BJ (cell line): ENCODE results near the gene CITED2. TPM values are rescaled to one million over a fixed set of nuclear protein-coding genes. Genes with fewer than 3 reads are reported as not detected.
A peak's percentile ranks its signal among the peaks of the same experiment; 100 is the strongest.

Experiments
- CTCF ChIA-PET: fragments of 350-600 bp; formaldehyde crosslinking; extraction: SDS; loops from one replicate; lab custom pipeline; 2021; ENCODE audit warnings: antibody characterized with exemption, inconsistent platforms; lab: Yijun Ruan, JAX
- POLR2A ChIA-PET: fragments of 300-600 bp; sonication (Branson Sonifier 250); formaldehyde crosslinking; extraction: SDS; loops from one replicate; lab custom pipeline; 2021; ENCODE audit warnings: antibody characterized with exemption; lab: Charles Lee
- DNase-seq: peaks from one replicate; pipeline ENCODE4 v3.0.0-alpha.2; 2011; ENCODE audit warnings: low read depth
- H3K27me3 ChIP-seq: 2 replicates; pipeline ENCODE4 v1.6.0; 2011; ENCODE audit warnings: low read length; ENCODE audit not compliant: control insufficient read depth, insufficient read depth
- H3K36me3 ChIP-seq: 2 replicates; pipeline ENCODE4 v1.5.1; 2011; ENCODE audit warnings: low read length; ENCODE audit not compliant: control insufficient read depth, insufficient read depth
- H3K4me3 ChIP-seq: 2 replicates; pipeline ENCODE4 v1.5.1; 2011; ENCODE audit warnings: low read depth, mild to moderate bottlenecking, control low read depth, low read length
- polyA minus RNA-seq: library from RNA; depleted of rRNA, polyadenylated mRNA; stranded (reverse); fragments of >200 nt; gene quantifications from 2 replicates; pipeline ENCODE4 v1.2.3, GENCODE V29; 2011; rRNA and poly(A)+ RNA removed
- polyA plus RNA-seq: library from polyadenylated mRNA; depleted of rRNA; stranded (reverse); fragments of >200 nt; gene quantifications from 2 replicates; pipeline ENCODE4 v1.2.3, GENCODE V29; 2011; rRNA removed
- TF ChIP-seq, protein P1 (sequence below): IDR thresholded peaks from 2 replicates; pipeline ENCODE4 v1.5.1; 2011; ENCODE audit warnings: low read depth, mild to moderate bottlenecking, control low read depth, inconsistent platforms, low read length, moderate library complexity; ENCODE audit not compliant: insufficient read depth

Gene CITED2
- polyA plus RNA-seq (497 and 707 TPM in 2 replicates), polyA minus RNA-seq (263 and 386 TPM in 2 replicates)

GRCh38 chr6:139374357-139375225 is at the start of gene CITED2:
TSS of gene CITED2 (minus strand) at chr6:139374648. CDS start at chr6:139373944, 704 bp downstream.
- TF ChIP-seq, protein P1, sequence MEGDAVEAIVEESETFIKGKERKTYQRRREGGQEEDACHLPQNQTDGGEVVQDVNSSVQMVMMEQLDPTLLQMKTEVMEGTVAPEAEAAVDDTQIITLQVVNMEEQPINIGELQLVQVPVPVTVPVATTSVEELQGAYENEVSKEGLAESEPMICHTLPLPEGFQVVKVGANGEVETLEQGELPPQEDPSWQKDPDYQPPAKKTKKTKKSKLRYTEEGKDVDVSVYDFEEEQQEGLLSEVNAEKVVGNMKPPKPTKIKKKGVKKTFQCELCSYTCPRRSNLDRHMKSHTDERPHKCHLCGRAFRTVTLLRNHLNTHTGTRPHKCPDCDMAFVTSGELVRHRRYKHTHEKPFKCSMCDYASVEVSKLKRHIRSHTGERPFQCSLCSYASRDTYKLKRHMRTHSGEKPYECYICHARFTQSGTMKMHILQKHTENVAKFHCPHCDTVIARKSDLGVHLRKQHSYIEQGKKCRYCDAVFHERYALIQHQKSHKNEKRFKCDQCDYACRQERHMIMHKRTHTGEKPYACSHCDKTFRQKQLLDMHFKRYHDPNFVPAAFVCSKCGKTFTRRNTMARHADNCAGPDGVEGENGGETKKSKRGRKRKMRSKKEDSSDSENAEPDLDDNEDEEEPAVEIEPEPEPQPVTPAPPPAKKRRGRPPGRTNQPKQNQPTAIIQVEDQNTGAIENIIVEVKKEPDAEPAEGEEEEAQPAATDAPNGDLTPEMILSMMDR = peak; percentile 17; the same call in 1 of the 2 replicates
- H3K4me3 ChIP-seq = peak within 1 kb of the TSS; percentile 70
- no peaks in the 10 kb centered on the region for H3K27me3 ChIP-seq
- POLR2A ChIA-PET = interaction anchor here (0.5 to 4.3 kb wide), 52 partner anchors 8 to 1163 kb away, joined by 3 to 49 read pairs (median 5); no protein-coding TSS in a partner anchor
- CTCF ChIA-PET = interaction anchor here (0.9 to 1.5 kb wide), 7 partner anchors 155 to 508 kb away, joined by 3 to 4 read pairs (median 3); no protein-coding TSS in a partner anchor
- H3K36me3 ChIP-seq = peaks cover 15% of the 10 kb centered on the region
- peak; percentile 68 for DNase-seq

- ChIA-PET POLR2A (no interaction called here), CTCF (no interaction called here)
Observed at GRCh38 chr6:139423037-139423703, 48.7 kb upstream of the CITED2 start.

GRCh38 chr6:139422105-139423036 is 47.9 kb upstream of the CITED2 start:
- no peak overlapping the region for H3K4me3 ChIP-seq
- H3K27me3 ChIP-seq = no peaks in the 10 kb centered on the region
- POLR2A ChIA-PET = no interaction called here
- TF ChIP-seq, protein P1 = no peak
- no peak for DNase-seq
- CTCF ChIA-PET = no interaction called here
- H3K36me3 ChIP-seq = no peaks in the 10 kb centered on the region

More at GRCh38 chr6:139423037-139423703, 48.7 kb upstream of the CITED2 start:
- Histone ChIP-seq H3K36me3 (no peaks in the 10 kb centered on the region), H3K4me3 (no peak overlapping the region), H3K27me3 (no peaks in the 10 kb centered on the region)
- TF ChIP-seq, protein P1 = no peak
- no peak for DNase-seq

DNA sequence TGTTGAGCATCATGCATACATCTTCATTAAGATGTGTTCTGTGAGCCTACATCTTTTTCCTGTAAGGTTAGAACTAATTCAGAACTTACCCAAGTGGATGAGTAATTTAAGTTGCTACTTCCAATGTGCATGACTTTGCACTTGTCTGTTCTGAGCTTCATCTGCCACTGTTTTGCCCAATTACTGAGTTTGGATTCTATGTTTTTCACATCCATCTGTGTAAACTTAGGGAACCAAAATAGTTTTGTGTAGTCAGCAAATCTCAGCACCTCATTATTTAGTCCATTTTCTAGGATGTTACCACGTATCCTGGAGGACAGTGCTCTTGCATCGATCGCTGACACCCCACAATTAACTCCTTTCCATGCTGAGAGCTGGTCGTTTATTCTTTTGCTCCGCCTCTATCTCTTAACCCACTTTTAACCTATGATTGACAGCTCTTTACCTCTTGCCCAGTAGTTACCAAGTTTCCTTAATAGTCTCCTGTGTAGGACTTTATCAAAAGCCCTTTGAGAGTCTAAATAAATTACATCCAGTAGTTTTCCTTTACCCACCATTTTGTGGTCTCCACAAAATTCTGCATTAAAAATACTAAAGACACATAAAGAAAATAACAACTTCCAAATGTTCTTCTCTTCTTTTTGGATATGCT is 44.2 kb upstream of the CITED2 start:
- CTCF ChIA-PET = no interaction called here
- no peaks in the 10 kb centered on the region for H3K27me3 ChIP-seq
- DNase-seq = no peak
- no peaks in the 10 kb centered on the region for H3K36me3 ChIP-seq
- POLR2A ChIA-PET = interaction anchor here (0.6 to 0.7 kb wide), 2 partner anchors 16 to 48 kb away, joined by 3 read pairs; no protein-coding TSS in a partner anchor
- TF ChIP-seq, protein P1 = no peak
- no peak overlapping the region for H3K4me3 ChIP-seq
